HG03520 (cell line): ENCODE measurements around the gene DLX2.

ENCODE experiments used
- ATAC-seq: cut with Tn5 transposase; IDR thresholded peaks from one replicate; pipeline ENCODE4 v1.9.1; 2021; ENCODE audit warnings: mild to moderate bottlenecking, moderate library complexity; ENCODE audit not compliant: unreplicated experiment

Gene DLX2

GRCh38 chr2:172107690-172108586 lies 5.2 kb upstream of the DLX2 start:
- ATAC-seq, result no peak

GRCh38 chr2:172106108-172106961 lies 3.6 kb upstream of the DLX2 start:
- ATAC-seq, result no peak

- no peak for ATAC-seq
Observed at GRCh38 chr2:172105471-172106107, 2.9 kb upstream of the DLX2 start.

GRCh38 chr2:172103471-172104272 lies 972 bp upstream of the DLX2 start:
- no peak for ATAC-seq

GRCh38 chr2:172101821-172102390 lies 794 bp downstream of the DLX2 start:
- ATAC-seq, result no peak

- no peak for ATAC-seq
Observed at GRCh38 chr2:172100935-172101820, 1.5 kb downstream of the DLX2 start.

- ATAC-seq, result no peak
Observed at GRCh38 chr2:172100080-172100934, 2.4 kb downstream of the DLX2 start.

GRCh38 chr2:172099472-172100079 lies 3.1 kb downstream of the DLX2 start:
- ATAC-seq, result no peak

GRCh38 chr2:172098650-172099471 lies 3.8 kb downstream of the DLX2 start:
- no peak for ATAC-seq

- ATAC-seq, result no peak
Observed at GRCh38 chr2:172098287-172098649, 4.4 kb downstream of the DLX2 start.

GRCh38 chr2:172097557-172098131 lies 5.1 kb downstream of the DLX2 start:
- no peak for ATAC-seq

- ATAC-seq, result no peak
Observed at GRCh38 chr2:172096626-172097547, 5.8 kb downstream of the DLX2 start.

GRCh38 chr2:172095905-172096625 lies 6.6 kb downstream of the DLX2 start:
- ATAC-seq, result no peak

- no peak for ATAC-seq
Observed at GRCh38 chr2:172095146-172095904, 7.4 kb downstream of the DLX2 start.
